ENCODE measurements around the gene LHFPL2.
"Not testable (repeated sequence)": the region's sequence is repeated elsewhere in the genome, so short reads cannot be mapped to it uniquely, and the experiment has no call there.

LHFPL2 gene

GRCh38 chr5:78648359-78649210 is at the start of gene LHFPL2:
LHFPL2 (minus strand) TSS chr5:78648772; CDS start chr5:78510213, 138,559 bp downstream.
- no peak for DNase-seq

GRCh38 chr5:78696637-78697036 is 48.1 kb upstream of the LHFPL2 start:
- no peak for DNase-seq

- not testable (repeated sequence) for DNase-seq
Observed at GRCh38 chr5:78696052-78696451, 47.5 kb upstream of the LHFPL2 start.

- no peak for DNase-seq
Observed at GRCh38 chr5:78693339-78693738, 44.8 kb upstream of the LHFPL2 start.

GRCh38 chr5:78691084-78691960 is 42.8 kb upstream of the LHFPL2 start:
- no peak for DNase-seq

- no peak for DNase-seq
Observed at GRCh38 chr5:78690253-78690972, 41.8 kb upstream of the LHFPL2 start.

GRCh38 chr5:78689540-78690252 is 41.1 kb upstream of the LHFPL2 start:
- DNase-seq: no peak

- DNase-seq: not testable (repeated sequence)
Observed at GRCh38 chr5:78687514-78687913, 38.9 kb upstream of the LHFPL2 start.

- DNase-seq: not testable (repeated sequence)
Observed at GRCh38 chr5:78683905-78684304, 35.3 kb upstream of the LHFPL2 start.

GRCh38 chr5:78679905-78680304 is 31.3 kb upstream of the LHFPL2 start:
- DNase-seq: no peak

GRCh38 chr5:78677777-78678668 is 29.5 kb upstream of the LHFPL2 start:
- no peak for DNase-seq

GRCh38 chr5:78675956-78676730 is 27.6 kb upstream of the LHFPL2 start:
- DNase-seq: no peak

GRCh38 chr5:78673827-78674226 is 25.3 kb upstream of the LHFPL2 start:
- DNase-seq: not testable (repeated sequence)

GRCh38 chr5:78672154-78672553 is 23.6 kb upstream of the LHFPL2 start:
- no peak for DNase-seq

- DNase-seq: no peak
Observed at GRCh38 chr5:78671609-78672008, 23.0 kb upstream of the LHFPL2 start.

- no peak for DNase-seq
Observed at GRCh38 chr5:78670701-78671269, 22.2 kb upstream of the LHFPL2 start.

- no peak for DNase-seq
Observed at GRCh38 chr5:78669331-78669730, 20.8 kb upstream of the LHFPL2 start.

GRCh38 chr5:78667461-78668103 is 19.0 kb upstream of the LHFPL2 start:
- no peak for DNase-seq

GRCh38 chr5:78666975-78667374 is 18.4 kb upstream of the LHFPL2 start:
- DNase-seq: not testable (repeated sequence)

GRCh38 chr5:78666041-78666444 is 17.5 kb upstream of the LHFPL2 start:
- no peak for DNase-seq
